NCI-H1436 treated with DMSO at 0.1 percent for 48 hours (cell line): Measurements from ENCODE around the gene DPH2.

Source experiments
- DNase-seq: peaks from one replicate; lab custom pipeline; 2025; lab: John Stamatoyannopoulos, UW

Gene DPH2

GRCh38 chr1:43983253-43983899 is 13.6 kb downstream of the DPH2 start:
- no peak for DNase-seq

GRCh38 chr1:43984855-43985254 is 15.0 kb downstream of the DPH2 start:
- DNase-seq: no peak

GRCh38 chr1:43985984-43986595 is 16.3 kb downstream of the DPH2 start:
- no peak for DNase-seq

- no peak for DNase-seq
Measured at GRCh38 chr1:43986712-43987111, 16.9 kb downstream of the DPH2 start.

GRCh38 chr1:43987159-43987902 is 17.5 kb downstream of the DPH2 start:
- no peak for DNase-seq

GRCh38 chr1:43990271-43991199 is 20.7 kb downstream of the DPH2 start:
- DNase-seq: no peak

GRCh38 chr1:43991200-43991475 is 21.3 kb downstream of the DPH2 start:
- DNase-seq: no peak

- DNase-seq: peak; percentile 10
Measured at GRCh38 chr1:43991476-43992231, 21.8 kb downstream of the DPH2 start, which contains the start of gene CCDC24. TSS of gene CCDC24 (plus strand) at chr1:43991599. CDS start at chr1:43991879, 280 bp downstream.

- no peak for DNase-seq
Measured at GRCh38 chr1:43992232-43992995, 22.6 kb downstream of the DPH2 start.

GRCh38 chr1:43993206-43993914 is 23.6 kb downstream of the DPH2 start:
- no peak for DNase-seq

- DNase-seq: no peak
Measured at GRCh38 chr1:43994071-43994470, 24.3 kb downstream of the DPH2 start.

GRCh38 chr1:43994794-43995790 is 25.3 kb downstream of the DPH2 start:
- no peak for DNase-seq

GRCh38 chr1:43995984-43996732 is 26.3 kb downstream of the DPH2 start:
- no peak for DNase-seq

GRCh38 chr1:43996733-43997115 is 26.9 kb downstream of the DPH2 start:
- no peak for DNase-seq

- no peak for DNase-seq
Measured at GRCh38 chr1:43997295-43997999, 27.6 kb downstream of the DPH2 start.

- DNase-seq: no peak
Measured at GRCh38 chr1:43998000-43998378, 28.2 kb downstream of the DPH2 start.

- DNase-seq: no peak
Measured at GRCh38 chr1:43999455-43999854, 29.6 kb downstream of the DPH2 start.
